Spinal cord (tissue), 10 donors: Measurements from ENCODE around the gene CNTN1. TPM values are rescaled to one million over a fixed set of nuclear protein-coding genes. Genes with fewer than 3 reads are reported as not detected.

ENCODE experiments used
- DNase-seq, 6 donors: peaks; one replicate each; pipeline versions ENCODE4 v3.0.0 to v3.0.0-alpha.2; 2013 to 2015; ENCODE audit warnings: low spot score in 6 of 6, low read depth in 4 of 6
- H3K27ac ChIP-seq: one replicate; pipeline ENCODE4 v1.5.1; 2013; ENCODE audit warnings: low read depth, low read length, control low read depth
- H3K27me3 ChIP-seq: one replicate; pipeline ENCODE4 v1.6.1; 2013; ENCODE audit warnings: low read length; ENCODE audit not compliant: control insufficient read depth, insufficient read depth
- H3K36me3 ChIP-seq: one replicate; pipeline ENCODE4 v1.6.1; 2013; ENCODE audit warnings: low read length; ENCODE audit not compliant: control insufficient read depth, insufficient read depth
- H3K4me1 ChIP-seq: one replicate; pipeline ENCODE4 v1.6.1; 2013; ENCODE audit warnings: low read length; ENCODE audit not compliant: control insufficient read depth, insufficient read depth
- H3K4me3 ChIP-seq: one replicate; pipeline ENCODE4 v1.5.1; 2013; ENCODE audit warnings: low read depth, low read length, control low read depth
- H3K9me3 ChIP-seq: one replicate; pipeline ENCODE4 v1.6.1; 2013; ENCODE audit warnings: low read length; ENCODE audit not compliant: control insufficient read depth, insufficient read depth
- WGBS: methylation state at CpG from one replicate; pipeline ENCODE4 v1.1.5; 2013; ENCODE audit warnings: missing lambda C conversion rate; ENCODE audit not compliant: insufficient coverage; 5-methylcytosine and 5-hydroxymethylcytosine counted together
- polyA plus RNA-seq, 2 donors: library from polyadenylated mRNA; unstranded; fragments of 120-200 nt; gene quantifications; one replicate each; pipeline ENCODE4 v1.2.1, GENCODE V29; 2013; ENCODE audit not compliant: insufficient read length in 2 of 2
- total RNA-seq, 2 donors: library from RNA; depleted of rRNA in 1 of 2; stranded (reverse); fragments of 120-200 nt in 1 of 2; fragments of >200 nt in 1 of 2; gene quantifications; one replicate each; pipeline versions ENCODE4 v1.2.3 to v1.2.4, GENCODE V29; 2013 to 2014
- donor health status: healthy.

The CNTN1 gene
- total and polyA plus RNA-seq, 4 donors, result 278 to 745 (median 389) TPM

- no peaks in the 10 kb centered on the region for H3K4me1 ChIP-seq
- H3K36me3 ChIP-seq, result no peaks in the 10 kb centered on the region
- no peak for DNase-seq
- no peaks in the 10 kb centered on the region for H3K27me3 ChIP-seq
- no peak overlapping the region for H3K4me3 ChIP-seq
- no peak overlapping the region for H3K27ac ChIP-seq
- H3K9me3 ChIP-seq, result no peaks in the 10 kb centered on the region
- WGBS, result no CpG with 5 or more reads among the region's 2 CpGs
These were observed 420.7 kb downstream of the CNTN1 start for GRCh38 chr12:41112903-41113302.

GRCh38 chr12:41120211-41120610 lies 428.0 kb downstream of the CNTN1 start:
- Histone ChIP-seq H3K27me3 (no peaks in the 10 kb centered on the region), H3K27ac (no peak overlapping the region), H3K4me3 (no peak overlapping the region), H3K36me3 (no peaks in the 10 kb centered on the region), H3K4me1 (no peaks in the 10 kb centered on the region), H3K9me3 (no peaks in the 10 kb centered on the region)
- WGBS, result no CpG with 5 or more reads among the region's 2 CpGs
- DNase-seq, result peak in 5 of 6 donors; percentile 12 to 95 (median 31)

GRCh38 chr12:41121374-41121773 lies 429.1 kb downstream of the CNTN1 start:
- DNase-seq, result no peak
- no peaks in the 10 kb centered on the region for H3K9me3 ChIP-seq

More at GRCh38 chr12:41121374-41121773, 429.1 kb downstream of the CNTN1 start:
- H3K27me3 ChIP-seq, result no peaks in the 10 kb centered on the region
- no peak overlapping the region for H3K4me3 ChIP-seq
- no peaks in the 10 kb centered on the region for H3K36me3 ChIP-seq
- no peak overlapping the region for H3K27ac ChIP-seq
- H3K4me1 ChIP-seq, result no peaks in the 10 kb centered on the region
